GM19240 (cell line): Measurements from ENCODE around the gene ITIH5.

Source experiments
- DNase-seq: peaks from one replicate; pipeline ENCODE4 v3.0.0; 2011; ENCODE audit warnings: low spot score; ENCODE audit not compliant: insufficient read length

ITIH5 gene

DNA sequence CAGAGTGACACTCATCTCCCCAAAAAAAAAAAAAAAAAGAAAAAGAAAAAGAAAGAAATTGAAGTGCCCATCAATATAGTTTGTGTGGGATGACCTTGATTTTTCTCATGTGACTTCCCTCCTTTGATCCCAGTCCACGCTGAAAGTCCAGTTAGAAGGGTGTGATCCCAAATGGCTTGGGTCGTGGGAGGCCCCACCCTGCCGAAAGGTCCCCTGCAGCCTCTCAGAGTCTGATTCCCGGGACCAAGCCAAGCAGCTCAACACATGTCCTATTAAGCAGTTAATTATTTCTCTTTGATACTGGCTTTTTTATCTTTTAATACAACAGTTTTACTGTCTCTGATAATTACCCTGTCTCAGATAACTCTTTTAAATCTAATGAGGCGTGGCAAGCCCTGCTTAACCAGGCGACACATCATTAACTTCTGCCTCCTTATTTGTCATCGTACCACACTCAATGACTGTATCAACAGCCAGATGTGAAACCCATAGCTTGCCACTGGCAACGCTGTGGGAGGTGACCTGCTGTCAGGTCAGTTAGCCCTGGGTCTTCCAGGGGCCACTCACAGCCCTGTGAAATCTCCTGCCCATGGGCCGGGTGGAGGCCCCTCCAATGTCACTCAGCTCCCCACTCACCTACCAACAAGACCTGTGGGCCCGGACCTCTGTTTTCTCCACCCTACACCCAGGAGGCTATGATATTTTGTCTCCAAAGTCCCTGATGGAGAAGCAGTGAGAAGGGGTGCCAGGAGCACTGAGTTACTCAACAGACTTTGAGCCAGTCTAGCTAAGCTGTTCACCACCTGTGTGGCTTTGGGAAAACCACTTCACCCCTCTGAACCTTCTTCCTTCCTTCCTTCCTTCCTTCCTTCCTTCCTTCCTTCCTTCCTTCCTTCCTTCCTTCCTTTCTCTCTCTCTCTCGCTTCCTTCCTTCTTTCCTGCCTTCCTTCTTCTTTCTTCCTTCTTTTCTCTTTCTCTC is 146.0 kb downstream of the ITIH5 start:
- DNase-seq, result no peak

DNA sequence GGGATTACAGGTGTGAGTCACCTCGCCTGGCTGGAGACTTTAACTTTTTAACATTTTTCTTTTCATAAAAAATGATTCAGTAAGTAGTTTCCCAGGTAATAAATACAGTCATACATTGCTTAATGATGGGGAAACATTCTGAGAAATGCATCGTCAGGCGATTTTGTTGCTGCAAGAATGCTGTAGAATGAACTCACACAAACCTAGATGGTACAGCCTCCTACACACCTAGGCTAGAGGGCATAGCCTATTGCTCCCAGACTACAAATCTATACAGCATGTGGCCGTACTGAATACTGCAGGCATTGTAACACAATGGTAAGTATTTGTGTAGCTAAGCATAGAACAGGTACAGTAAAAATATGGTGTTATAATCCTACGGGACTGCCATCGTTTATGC is 147.4 kb downstream of the ITIH5 start:
- DNase-seq, result no peak

DNA sequence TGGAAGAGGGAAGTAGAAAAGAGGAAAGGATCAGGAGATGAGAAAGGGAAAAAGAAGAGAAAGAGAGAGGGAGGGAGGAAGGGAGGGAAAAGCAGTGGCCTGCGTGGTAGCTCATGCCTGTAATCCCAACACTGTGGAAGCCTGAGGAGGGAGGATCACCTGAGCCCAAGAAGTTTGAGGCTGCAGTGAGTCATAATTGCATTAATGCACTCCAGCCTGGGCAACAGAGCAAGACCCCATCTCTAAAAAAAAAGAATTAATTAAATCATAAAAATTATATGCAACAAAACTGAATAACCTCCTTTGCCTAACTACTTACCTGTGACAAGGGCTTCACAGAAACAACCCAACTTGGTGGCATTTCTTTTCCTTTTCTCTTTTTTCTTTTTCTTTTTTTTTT is 148.1 kb downstream of the ITIH5 start:
- DNase-seq, result no peak

DNA sequence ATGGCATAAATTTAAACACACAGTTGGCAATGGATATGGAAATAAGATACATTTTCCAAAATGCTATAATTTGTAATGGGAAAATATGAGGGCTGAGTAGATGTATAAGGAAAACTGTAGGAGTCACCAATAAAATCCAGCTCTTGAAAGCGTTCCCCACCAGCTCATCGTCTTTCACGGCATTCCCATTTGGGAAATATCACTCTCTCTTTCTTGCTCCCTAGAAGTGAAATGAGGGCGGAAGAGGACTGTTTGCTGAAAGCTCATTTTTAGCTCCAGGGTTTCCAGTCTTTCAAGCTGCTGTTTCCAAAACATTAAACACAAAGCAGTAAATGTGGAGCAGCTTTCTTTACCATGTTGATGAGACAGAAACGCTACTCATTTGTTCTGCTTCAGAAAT is 151.3 kb downstream of the ITIH5 start:
- no peak for DNase-seq

DNA sequence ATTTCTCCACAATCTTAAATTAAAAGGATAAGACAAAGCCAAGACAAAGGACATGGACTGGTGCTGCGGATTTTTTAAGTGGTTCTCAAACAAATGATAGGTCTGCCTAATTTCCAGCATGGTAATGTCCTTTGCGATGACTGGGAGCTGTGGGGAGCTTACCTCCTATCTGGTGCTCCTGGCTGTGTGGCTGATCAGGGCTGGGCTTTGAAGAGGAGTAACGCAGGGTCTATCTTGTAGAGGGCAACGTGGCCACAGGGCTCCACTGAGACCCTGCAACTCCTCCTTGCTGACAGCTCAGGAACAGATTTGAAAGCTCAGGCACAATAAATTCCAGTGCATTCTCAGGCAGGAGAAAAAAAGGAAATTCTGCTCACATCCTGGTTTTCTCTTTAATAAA is 152.8 kb downstream of the ITIH5 start:
- DNase-seq, result no peak

DNA sequence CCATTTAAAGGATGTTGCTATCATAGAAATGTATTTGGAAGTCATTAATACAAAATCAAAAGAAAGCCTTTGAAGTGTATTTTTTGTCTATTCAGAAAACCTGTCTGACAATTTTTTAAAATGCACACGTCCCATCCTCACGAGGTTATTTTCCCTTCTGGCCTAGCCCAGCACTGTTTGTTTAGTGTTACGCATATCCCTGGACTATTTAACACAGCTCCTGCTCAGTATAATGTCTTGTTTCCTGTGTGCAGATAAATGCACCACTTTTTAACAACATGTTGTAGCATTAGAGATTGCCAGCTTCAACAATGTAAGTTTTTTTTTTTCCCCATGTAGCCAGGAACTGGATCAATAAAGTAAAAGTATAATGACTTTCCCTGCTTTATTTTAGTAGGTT is 153.3 kb downstream of the ITIH5 start:
- no peak for DNase-seq

DNA sequence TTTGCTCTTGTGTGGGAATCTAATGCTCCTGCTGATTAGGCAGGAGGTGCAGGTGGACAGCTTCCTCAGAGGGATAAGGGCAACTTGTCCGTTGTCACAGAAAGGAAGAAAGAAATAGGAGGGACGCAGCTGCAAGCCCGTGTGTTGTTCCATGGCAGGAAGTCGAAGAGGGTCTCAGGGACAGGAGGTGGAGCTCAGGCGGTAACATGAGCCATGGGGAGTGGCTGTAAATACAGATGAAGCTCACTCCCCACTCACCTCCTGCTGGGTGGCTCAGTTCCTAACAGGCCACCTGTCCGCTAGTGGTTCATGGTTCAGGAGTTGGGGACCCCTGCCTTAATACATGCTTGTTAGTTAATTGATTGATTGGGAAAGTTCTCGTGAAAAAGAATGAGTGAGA is 154.3 kb downstream of the ITIH5 start:
- no peak for DNase-seq

DNA sequence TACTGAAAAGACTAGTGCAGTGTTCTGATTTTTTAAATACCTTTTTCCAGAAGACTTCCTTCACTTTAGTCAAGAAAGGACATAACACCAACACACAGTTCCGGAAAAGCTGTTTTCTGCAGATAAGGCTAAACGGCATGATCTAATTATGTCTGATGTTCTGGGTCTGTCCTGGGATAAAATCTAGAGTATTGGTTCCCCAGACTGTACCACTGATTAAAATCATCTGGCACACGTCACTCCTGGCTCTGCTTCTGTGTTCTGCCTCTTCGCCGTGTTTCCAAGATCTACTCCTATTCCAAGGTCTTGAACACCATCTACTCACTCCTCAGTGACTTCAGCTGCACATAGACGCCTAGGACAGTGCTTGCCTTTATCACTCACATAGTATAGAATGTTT is 155.2 kb downstream of the ITIH5 start:
- DNase-seq, result no peak
